DOHH2 (cell line): ENCODE measurements around the gene TPCN1.

Source experiments
- H3F3A ChIP-seq: fragments of 200-600 bp; sonication (generic), shearing (Covaris generic); 2 replicates; pipeline ENCODE4 v1.6.0; 2016; ENCODE audit warnings: antibody characterized with exemption, mild to moderate bottlenecking; ENCODE audit not compliant: control insufficient read depth, insufficient read depth
- H3K27ac ChIP-seq: fragments of 200-600 bp; sonication (generic); 2 replicates; pipeline ENCODE4 v1.5.1; 2014; ENCODE audit warnings: low read depth, mild to moderate bottlenecking, low read length, moderate library complexity
- H3K27me3 ChIP-seq: fragments of 200-600 bp; sonication (generic); 2 replicates; pipeline ENCODE4 v1.6.1; 2014; ENCODE audit warnings: mild to moderate bottlenecking, low read length, mixed read lengths; ENCODE audit not compliant: control insufficient read depth
- H3K36me3 ChIP-seq: fragments of 200-600 bp; sonication (generic); 2 replicates; pipeline ENCODE4 v1.6.1; 2014; ENCODE audit warnings: mild to moderate bottlenecking, low read length, moderate library complexity, mixed read lengths; ENCODE audit not compliant: control insufficient read depth
- H3K4me1 ChIP-seq: fragments of 200-600 bp; sonication (generic); 2 replicates; pipeline ENCODE4 v1.6.1; 2014; ENCODE audit warnings: mild to moderate bottlenecking, low read length, mixed read lengths; ENCODE audit not compliant: control insufficient read depth
- H3K4me2 ChIP-seq: fragments of 200-600 bp; sonication (generic); 2 replicates; pipeline ENCODE4 v1.6.0; 2014; ENCODE audit warnings: mild to moderate bottlenecking, low read length, moderate library complexity
- H3K4me3 ChIP-seq: fragments of 200-600 bp; sonication (generic); 2 replicates; pipeline ENCODE4 v1.5.1; 2014; ENCODE audit warnings: mild to moderate bottlenecking, low read length, mixed read lengths
- H3K79me2 ChIP-seq: fragments of 200-600 bp; sonication (generic); 2 replicates; pipeline ENCODE4 v1.6.1; 2014; ENCODE audit warnings: mild to moderate bottlenecking, low read length, mixed read lengths; ENCODE audit not compliant: control insufficient read depth
- H3K9me2 ChIP-seq: fragments of 200-600 bp; sonication (generic); replicated peaks from 2 replicates; pipeline ENCODE4 v1.6.1; 2014; ENCODE audit warnings: mild to moderate bottlenecking, low read length, mixed read lengths; ENCODE audit not compliant: control insufficient read depth
- H3K9me3 ChIP-seq: fragments of 200-600 bp; sonication (generic); 2 replicates; pipeline ENCODE4 v1.6.1; 2014; ENCODE audit warnings: antibody characterized with exemption, low read length, mixed read lengths; ENCODE audit not compliant: control insufficient read depth, insufficient read depth
- H4K20me1 ChIP-seq: fragments of 200-600 bp; sonication (generic); 2 replicates; pipeline ENCODE4 v1.6.0; 2014; ENCODE audit warnings: low read depth, mild to moderate bottlenecking, antibody characterized with exemption, low read length, moderate library complexity; ENCODE audit not compliant: control insufficient read depth, insufficient read depth
- CTCF ChIP-seq: fragments of 200-600 bp; sonication (generic); IDR thresholded peaks from one replicate; pipeline ENCODE4 v1.5.1; 2014; ENCODE audit warnings: antibody characterized with exemption, mild to moderate bottlenecking, low read depth, low read length; ENCODE audit not compliant: poor library complexity, severe bottlenecking
- EZH2phosphoT487 ChIP-seq: fragments of 200-600 bp; sonication (generic); IDR thresholded peaks from 2 replicates; pipeline ENCODE4 v1.6.1; 2017; ENCODE audit warnings: borderline replicate concordance, mild to moderate bottlenecking, antibody characterized with exemption, low read length, moderate library complexity, mixed read lengths

The TPCN1 gene

GRCh38 chr12:113334786-113335539 is 113.7 kb downstream of the TPCN1 start, which contains the start of gene SLC8B1:
TSS of gene SLC8B1 (minus strand) at chr12:113335109. CDS start at chr12:113332878, 2,231 bp downstream.
- Histone ChIP-seq H3K4me1 (peaks cover 23% of the 10 kb centered on the region), H3K4me2 (peak within 1 kb of the TSS; percentile 66), H3F3A (no peaks in the 10 kb centered on the region; the same call in 1 of the 2 replicates), H3K27me3 (peaks cover 7% of the 10 kb centered on the region; the same call in 1 of the 2 replicates), H3K79me2 (peaks cover 13% of the 10 kb centered on the region), H3K36me3 (peaks cover 22% of the 10 kb centered on the region), H3K9me2 (no peaks in the 10 kb centered on the region), H3K4me3 (peak within 1 kb of the TSS; percentile 86), H4K20me1 (no peaks in the 10 kb centered on the region), H3K27ac (0 out of 2 replicates have a peak within 1 kb of the TSS, but pooled peaks have one; percentile 7), H3K9me3 (no peaks in the 10 kb centered on the region)
- TF ChIP-seq CTCF: no peak
- TF ChIP-seq EZH2phosphoT487: no peak

GRCh38 chr12:113339540-113339939 is 118.3 kb downstream of the TPCN1 start:
- Histone ChIP-seq H3K36me3 (no peaks in the 10 kb centered on the region), H3K27ac (no peak overlapping the region), H3K4me3 (no peak overlapping the region), H3K4me2 (no peak overlapping the region), H3K9me2 (no peaks in the 10 kb centered on the region), H3K9me3 (no peaks in the 10 kb centered on the region), H3K4me1 (no peaks in the 10 kb centered on the region; the same call in 1 of the 2 replicates), H3K79me2 (peaks cover 1% of the 10 kb centered on the region; the same call in 1 of the 2 replicates), H3K27me3 (peaks cover 14% of the 10 kb centered on the region), H4K20me1 (no peaks in the 10 kb centered on the region), H3F3A (no peaks in the 10 kb centered on the region)
- TF ChIP-seq CTCF (no peak), EZH2phosphoT487 (no peak)

GRCh38 chr12:113340061-113340460 is 118.8 kb downstream of the TPCN1 start:
- peaks cover 14% of the 10 kb centered on the region for H3K27me3 ChIP-seq
- no peak overlapping the region for H3K4me3 ChIP-seq
- no peaks in the 10 kb centered on the region for H3F3A ChIP-seq
- H3K9me2 ChIP-seq: no peaks in the 10 kb centered on the region
- no peak overlapping the region for H3K4me2 ChIP-seq
- H3K9me3 ChIP-seq: no peaks in the 10 kb centered on the region
- no peaks in the 10 kb centered on the region; the same call in 1 of the 2 replicates for H3K4me1 ChIP-seq
- no peak overlapping the region for H3K27ac ChIP-seq
- TF ChIP-seq EZH2phosphoT487 (no peak), CTCF (no peak)
- H3K36me3 ChIP-seq: no peaks in the 10 kb centered on the region
- H3K79me2 ChIP-seq: no peaks in the 10 kb centered on the region
- H4K20me1 ChIP-seq: no peaks in the 10 kb centered on the region
